GM19351 (cell line): ENCODE data around the gene RBM38.

Experiments
- ATAC-seq: cut with Tn5 transposase; IDR thresholded peaks from one replicate; pipeline ENCODE4 v1.9.1; 2021; ENCODE audit warnings: mild to moderate bottlenecking, moderate library complexity; ENCODE audit not compliant: unreplicated experiment

Gene RBM38

DNA sequence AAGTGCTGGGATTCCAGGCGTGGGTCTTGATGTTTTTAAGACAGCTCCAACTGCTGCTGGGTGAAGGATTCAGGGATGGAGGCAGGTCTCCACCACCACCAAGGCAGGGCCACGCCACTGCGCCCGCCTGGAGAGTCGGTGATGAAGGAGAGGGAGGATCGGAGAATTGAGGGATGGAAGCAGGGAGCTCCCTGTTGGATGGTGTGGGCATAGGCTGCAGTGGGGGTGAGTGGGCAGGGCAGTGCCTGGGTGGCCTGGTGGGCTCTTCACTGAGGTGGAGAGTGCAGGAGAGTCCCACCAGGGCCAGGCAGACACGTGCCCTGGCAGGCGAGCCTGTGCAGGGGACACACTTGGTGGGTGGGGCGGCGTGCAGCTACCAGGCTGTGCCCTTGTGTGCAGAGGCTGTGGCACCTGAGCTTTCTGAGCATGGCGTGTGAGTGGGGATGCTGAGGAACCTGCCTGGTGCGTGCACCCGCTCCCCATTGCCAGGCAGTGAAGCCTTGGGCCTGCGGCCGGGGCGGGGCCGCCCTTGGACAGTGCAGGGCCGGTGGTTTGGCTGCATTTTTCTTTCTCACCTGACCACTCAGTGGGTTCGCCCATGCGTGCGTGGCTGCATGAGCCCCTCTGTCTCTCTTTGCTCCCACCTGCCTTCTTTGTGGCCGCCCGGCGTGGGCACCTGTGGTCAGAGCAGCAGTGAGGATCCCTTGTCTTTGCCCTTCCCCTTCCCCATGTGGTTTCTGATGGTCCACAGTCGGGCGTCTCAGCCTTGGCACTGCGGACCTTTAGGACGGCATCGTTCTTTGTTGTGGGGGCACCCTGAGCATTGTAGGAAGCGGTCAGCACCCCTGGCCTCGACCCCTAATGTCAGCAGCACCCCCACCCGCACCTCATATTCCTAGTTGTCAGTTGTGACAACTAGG, 11.3 kb downstream of the RBM38 start:
- ATAC-seq, result no peak

GRCh38 chr20:57403216-57403615, 12.0 kb downstream of the RBM38 start:
- no peak for ATAC-seq

DNA sequence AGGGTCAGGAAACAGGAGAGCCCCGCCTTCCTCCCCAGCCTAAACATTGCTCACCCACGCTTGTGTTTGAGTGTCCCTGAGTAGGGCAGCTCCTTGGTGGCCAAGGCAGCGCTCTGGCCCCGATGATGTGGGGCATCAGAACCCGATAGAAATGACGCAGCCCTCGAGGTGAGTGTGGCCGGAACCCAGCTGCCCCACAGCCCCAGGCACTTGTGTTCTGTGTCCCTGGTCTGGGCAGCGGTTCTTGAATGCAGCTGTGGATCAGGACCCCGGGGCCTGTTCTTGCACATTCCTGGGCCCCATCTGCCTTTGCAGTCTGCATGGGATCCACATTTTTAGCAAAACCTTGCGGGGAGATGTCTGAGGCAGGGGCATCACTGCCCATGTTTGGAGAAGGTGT, 12.8 kb downstream of the RBM38 start:
- no peak for ATAC-seq

DNA sequence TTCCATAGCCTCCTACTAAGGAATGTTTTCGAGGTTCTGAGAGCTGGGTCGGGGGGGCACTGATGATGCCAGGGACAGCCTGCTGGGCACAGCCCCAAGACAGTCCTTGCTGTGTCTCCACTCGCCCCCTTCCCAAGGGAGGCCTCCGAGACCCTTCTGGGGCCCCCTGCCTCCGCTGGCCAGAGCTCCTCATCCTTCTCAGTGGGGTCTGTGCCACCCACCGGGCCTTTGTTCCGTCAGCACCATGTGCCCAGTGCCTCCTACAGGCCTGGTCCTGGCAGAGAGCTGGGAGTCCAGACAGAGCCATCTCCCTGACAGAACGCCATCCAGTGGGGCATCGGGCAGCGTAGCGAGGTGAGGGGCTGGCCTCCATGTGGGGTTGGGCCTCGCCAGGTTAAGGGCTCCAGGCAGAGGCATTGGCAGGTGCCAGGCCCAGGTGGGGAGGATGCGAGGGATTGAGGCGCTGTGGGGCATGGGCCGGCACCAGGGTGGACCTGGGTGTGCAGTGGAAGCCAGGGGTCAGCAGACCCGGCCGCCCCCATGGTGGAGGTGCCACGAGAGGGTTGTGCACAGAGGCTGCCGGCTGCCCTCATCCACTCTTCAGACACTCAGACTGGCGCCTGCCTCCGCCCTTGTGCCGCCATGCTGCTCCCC, 13.3 kb downstream of the RBM38 start:
- no peak for ATAC-seq

GRCh38 chr20:57405236-57406016, 14.2 kb downstream of the RBM38 start:
- no peak for ATAC-seq

GRCh38 chr20:57407541-57407956, 16.4 kb downstream of the RBM38 start:
- no peak for ATAC-seq

- no peak for ATAC-seq
Observed at GRCh38 chr20:57408131-57408530, 16.9 kb downstream of the RBM38 start.

DNA sequence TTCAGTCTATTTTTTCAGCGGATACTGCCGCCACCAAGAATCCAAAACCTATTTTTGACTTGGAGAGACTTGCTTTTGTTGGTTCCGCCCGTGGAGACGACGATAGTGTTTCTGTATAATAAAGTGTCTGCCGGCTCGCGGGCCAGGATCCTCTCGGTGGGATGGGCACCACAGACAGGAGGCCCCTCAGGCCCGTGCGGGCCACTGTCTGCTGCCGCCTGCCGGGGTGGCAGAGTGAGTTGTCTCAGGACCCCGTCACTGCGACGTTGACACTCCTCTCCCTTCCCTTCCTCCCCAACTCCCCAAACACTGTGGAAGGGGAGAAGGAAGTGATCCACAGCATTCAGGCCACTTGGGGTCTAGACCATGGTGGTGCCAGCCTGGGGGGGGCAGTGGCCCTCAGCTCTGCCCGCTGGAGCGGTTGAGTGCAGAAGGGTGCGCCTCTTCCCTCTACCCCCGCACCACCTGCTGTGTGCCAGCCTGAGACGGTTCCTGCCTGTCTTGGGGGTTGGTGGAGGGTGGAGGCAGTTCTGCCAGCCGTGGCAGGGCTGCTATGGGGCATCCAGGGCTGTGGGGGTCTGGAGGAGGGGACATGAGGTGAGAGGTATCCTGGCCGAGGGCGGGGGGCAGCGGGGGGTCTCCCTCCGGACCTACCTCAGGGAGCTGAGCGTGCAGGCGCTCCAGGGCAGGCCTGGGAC, 17.5 kb downstream of the RBM38 start:
- no peak for ATAC-seq

GRCh38 chr20:57409316-57409671, 18.1 kb downstream of the RBM38 start:
- ATAC-seq, result no peak

DNA sequence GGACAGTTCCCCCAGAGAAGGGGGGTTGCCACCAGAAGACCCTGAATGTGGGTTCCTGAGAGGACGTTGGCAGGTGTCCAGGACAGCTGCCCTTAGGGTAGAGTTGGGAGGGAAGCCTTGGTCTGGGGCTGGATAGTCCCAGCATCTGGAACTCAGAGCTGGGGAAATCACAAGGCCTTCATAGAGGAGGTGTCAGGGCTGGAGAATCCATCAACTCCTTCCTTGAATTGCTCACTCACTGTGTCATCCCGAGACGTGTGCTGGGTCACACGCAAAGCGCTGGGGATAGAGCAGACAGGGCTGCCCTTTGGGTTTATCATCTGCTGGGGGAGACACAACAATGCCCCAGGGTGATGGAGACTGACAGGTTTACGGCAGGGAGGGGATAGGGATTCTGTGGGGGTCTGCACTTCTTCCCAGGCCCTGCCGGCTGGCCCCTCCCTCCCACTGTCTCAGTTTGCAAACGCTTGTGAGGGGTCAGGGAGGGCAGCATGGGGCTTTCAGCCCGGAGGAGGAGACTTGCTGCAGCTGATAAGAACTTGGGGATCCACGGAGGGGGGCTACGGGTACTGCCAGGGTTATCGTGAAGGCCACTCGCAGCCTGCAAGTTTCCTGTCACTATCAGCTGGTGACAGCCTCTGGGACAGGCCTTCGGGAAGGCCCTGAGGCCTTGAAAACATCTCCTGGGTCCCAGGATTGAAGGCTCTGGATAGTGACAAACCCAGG, 18.6 kb downstream of the RBM38 start:
- no peak for ATAC-seq

DNA sequence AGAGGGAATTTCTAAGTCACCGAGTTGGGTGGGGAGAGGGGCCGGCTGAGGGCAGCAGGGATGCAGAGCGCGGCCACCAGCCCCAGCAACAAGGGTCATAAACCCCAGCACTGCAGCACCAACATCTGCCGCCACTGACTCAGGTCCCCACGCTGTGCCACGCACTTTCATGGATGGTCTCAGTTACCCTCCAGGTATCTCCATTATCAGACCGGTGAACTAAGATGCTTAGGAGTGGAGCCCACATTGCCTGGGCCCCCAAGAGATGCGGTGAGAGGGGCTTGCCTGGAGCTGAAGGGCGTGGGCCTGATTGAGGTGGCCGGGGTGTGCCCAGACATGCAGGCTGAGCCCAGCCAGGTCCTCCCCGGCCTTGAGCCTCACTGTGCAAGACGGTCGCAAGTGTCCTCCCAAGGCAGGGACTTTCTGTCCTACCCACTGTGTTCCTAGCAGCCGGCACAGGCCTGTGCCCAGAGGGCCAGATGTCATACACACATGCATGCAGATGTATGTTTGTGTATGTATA, 19.3 kb downstream of the RBM38 start:
- ATAC-seq, result no peak

GRCh38 chr20:57410924-57411323, 19.7 kb downstream of the RBM38 start:
- no peak for ATAC-seq

DNA sequence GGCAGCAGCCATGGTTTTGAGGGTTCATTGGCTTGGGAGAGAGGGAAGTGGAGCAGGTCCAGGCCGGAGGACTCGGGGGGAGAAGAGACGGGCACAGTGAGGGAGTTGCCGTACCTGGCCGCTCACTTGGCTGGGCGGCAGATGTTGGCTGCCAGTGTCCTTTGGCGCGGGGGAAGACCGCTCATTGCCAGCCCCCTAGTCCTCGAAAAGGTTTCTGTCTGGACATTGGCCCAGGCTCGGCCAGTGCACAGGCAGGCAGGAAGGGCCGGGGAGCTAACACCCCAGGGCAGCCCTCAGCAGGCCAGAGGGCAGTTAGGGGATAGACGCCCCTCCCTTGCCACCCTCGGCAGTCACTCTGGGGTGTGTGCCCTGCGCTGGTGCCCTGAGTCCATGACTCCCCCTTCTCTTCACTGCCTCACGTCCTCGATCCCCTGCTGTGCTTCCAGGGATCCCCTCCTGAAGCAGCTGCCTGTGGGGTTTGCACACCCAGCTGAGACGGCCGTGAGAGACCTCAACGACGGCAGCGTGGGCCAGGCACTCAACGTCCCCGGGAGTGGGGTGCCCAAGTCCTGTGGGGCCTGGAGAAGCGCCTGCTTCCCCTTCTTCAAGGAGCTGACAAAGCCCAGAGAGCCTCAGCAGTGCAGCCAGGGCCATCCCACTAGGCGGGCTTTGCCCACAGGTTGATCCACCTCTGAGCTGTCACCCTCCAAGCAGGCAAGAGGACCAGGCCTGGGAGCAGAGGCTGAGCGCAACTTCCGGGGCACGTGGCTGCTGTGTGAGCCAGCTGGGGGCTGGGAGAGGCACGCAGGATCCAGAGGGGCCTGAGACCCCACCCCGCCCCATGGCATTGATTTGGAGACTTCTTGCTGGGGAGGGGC, 20.4 kb downstream of the RBM38 start:
- no peak for ATAC-seq

GRCh38 chr20:57412347-57413029, 21.3 kb downstream of the RBM38 start:
- no peak for ATAC-seq

- no peak for ATAC-seq
Observed at GRCh38 chr20:57413986-57414385, 22.8 kb downstream of the RBM38 start.

DNA sequence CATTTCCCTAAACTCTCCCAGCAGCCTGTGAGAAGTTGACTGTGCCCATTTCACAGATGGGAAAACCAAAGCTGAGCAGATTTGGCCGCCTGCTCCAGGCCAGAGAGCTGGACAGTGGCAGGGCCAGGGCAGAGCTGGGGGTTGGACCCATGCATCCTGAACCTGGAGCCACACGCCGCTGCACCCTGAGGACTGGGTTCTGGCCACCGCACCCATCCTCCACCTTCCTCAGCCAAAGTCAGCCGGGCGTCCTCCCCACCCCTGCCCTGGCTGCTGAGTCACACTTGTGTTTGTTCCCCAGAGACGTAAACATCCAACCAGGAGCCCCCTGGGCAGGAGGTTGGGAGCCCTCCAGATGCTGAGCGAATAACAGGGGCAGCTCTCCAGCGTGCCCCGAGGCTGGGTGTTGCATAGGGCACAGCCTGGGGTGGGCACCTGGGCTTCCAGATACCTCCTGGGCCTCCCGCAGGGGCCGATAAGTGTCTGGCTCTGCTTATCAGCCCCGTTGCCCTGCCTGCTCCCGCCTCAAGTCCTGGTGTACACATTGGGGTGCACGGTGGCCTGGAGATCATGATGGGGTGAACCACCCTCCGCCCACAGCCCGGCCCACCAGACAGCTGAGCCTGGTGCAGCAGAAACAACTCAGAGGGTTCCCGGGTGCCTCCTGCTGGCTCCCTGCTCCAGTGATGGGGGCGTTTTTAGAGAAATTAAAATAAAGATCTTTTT, 23.8 kb downstream of the RBM38 start:
- ATAC-seq, result no peak

DNA sequence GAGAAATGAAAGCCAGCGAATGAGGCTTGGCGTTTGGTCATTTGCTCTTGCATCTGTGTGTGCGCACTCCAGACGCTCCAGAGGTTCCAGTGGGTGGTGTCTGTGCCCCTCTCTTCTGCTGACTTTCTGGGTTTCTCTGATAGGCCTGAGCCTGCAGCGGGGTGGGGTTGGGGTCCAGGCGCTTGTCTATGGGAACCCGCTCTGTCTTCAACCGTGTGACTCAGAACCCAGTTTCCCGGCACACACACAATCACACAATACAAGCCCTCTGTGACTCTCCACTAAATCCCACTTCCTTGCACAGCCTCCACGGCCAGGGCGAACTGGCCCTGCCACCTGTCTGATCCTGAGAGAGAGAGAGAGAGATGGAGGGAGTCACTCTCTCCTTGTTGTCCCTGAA, 24.6 kb downstream of the RBM38 start:
- ATAC-seq, result no peak
